GM19351 (cell line): ENCODE measurements around the gene ZSCAN10.

Experiments used
- ATAC-seq: cut with Tn5 transposase; IDR thresholded peaks from one replicate; pipeline ENCODE4 v1.9.1; 2021; ENCODE audit warnings: mild to moderate bottlenecking, moderate library complexity; ENCODE audit not compliant: unreplicated experiment

Gene ZSCAN10

GRCh38 chr16:3112058-3112880 lies 13.2 kb upstream of the ZSCAN10 start, which contains the start of gene ZNF205:
Gene ZNF205, plus strand, starts transcription at chr16:3112586. Its CDS starts 845 bp downstream, at chr16:3113431.
- no peak for ATAC-seq

- peak; percentile 90 for ATAC-seq
These were observed 7.3 kb upstream of the ZSCAN10 start for GRCh38 chr16:3106205-3106928.

GRCh38 chr16:3101841-3102470 lies 2.9 kb upstream of the ZSCAN10 start:
- no peak for ATAC-seq

- ATAC-seq = no peak
These were observed 2.1 kb upstream of the ZSCAN10 start for GRCh38 chr16:3101018-3101840.

GRCh38 chr16:3099732-3100499 lies 822 bp upstream of the ZSCAN10 start:
- ATAC-seq = no peak

GRCh38 chr16:3099395-3099731 lies 269 bp upstream of the ZSCAN10 start:
- no peak for ATAC-seq

GRCh38 chr16:3097266-3097665 lies 1.8 kb downstream of the ZSCAN10 start:
- ATAC-seq = no peak

- no peak for ATAC-seq
These were observed 2.7 kb downstream of the ZSCAN10 start for GRCh38 chr16:3096362-3096761.

- peak; percentile 83 for ATAC-seq
These were observed 3.2 kb downstream of the ZSCAN10 start for GRCh38 chr16:3095869-3096268.

- ATAC-seq = no peak
These were observed 4.6 kb downstream of the ZSCAN10 start for GRCh38 chr16:3094289-3095027.

GRCh38 chr16:3092501-3092941 lies 6.6 kb downstream of the ZSCAN10 start:
- ATAC-seq = no peak

- ATAC-seq = no peak
These were observed 7.5 kb downstream of the ZSCAN10 start for GRCh38 chr16:3091551-3091950.

- no peak for ATAC-seq
These were observed 9.1 kb downstream of the ZSCAN10 start for GRCh38 chr16:3089717-3090592.

- ATAC-seq = no peak
These were observed 10.0 kb downstream of the ZSCAN10 start for GRCh38 chr16:3088925-3089716.

- no peak for ATAC-seq
These were observed 10.6 kb downstream of the ZSCAN10 start for GRCh38 chr16:3088450-3088849.

- no peak for ATAC-seq
These were observed 11.6 kb downstream of the ZSCAN10 start for GRCh38 chr16:3087243-3088235.
